ENCODE results near the gene BMP8B. TPM values are rescaled to one million over a fixed set of nuclear protein-coding genes. Genes with fewer than 3 reads are reported as not detected.
"Not testable (repeated sequence)": the region's sequence is repeated elsewhere in the genome, so short reads cannot be mapped to it uniquely, and the experiment has no call there.

BMP8B gene
- total RNA-seq, 1 donor from 2014 or later: 1.3 TPM

GRCh38 chr1:39833121-39833520 is 44.5 kb upstream of the BMP8B start:
- Histone ChIP-seq H3K36me3 (ENCODE audit: control insufficient read depth, insufficient read depth, low read length) (no peaks in the 10 kb centered on the region), H3K4me3 (ENCODE audit: low read depth, low read length) (no peak overlapping the region), H3K27me3 (ENCODE audit: control insufficient read depth, insufficient read depth, low read length) (no peaks in the 10 kb centered on the region)
- FAIRE-seq: no peak
- TF ChIP-seq, protein P1, sequence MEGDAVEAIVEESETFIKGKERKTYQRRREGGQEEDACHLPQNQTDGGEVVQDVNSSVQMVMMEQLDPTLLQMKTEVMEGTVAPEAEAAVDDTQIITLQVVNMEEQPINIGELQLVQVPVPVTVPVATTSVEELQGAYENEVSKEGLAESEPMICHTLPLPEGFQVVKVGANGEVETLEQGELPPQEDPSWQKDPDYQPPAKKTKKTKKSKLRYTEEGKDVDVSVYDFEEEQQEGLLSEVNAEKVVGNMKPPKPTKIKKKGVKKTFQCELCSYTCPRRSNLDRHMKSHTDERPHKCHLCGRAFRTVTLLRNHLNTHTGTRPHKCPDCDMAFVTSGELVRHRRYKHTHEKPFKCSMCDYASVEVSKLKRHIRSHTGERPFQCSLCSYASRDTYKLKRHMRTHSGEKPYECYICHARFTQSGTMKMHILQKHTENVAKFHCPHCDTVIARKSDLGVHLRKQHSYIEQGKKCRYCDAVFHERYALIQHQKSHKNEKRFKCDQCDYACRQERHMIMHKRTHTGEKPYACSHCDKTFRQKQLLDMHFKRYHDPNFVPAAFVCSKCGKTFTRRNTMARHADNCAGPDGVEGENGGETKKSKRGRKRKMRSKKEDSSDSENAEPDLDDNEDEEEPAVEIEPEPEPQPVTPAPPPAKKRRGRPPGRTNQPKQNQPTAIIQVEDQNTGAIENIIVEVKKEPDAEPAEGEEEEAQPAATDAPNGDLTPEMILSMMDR (IDR thresholded peaks at IDR 0.05; ENCODE audit: insufficient read depth, low read length, severe bottlenecking): no peak
- no peak for DNase-seq (ENCODE audit: low read depth)

GRCh38 chr1:39832294-39832693 is 43.6 kb upstream of the BMP8B start:
- FAIRE-seq (no peak), DNase-seq (ENCODE audit: low read depth) (no peak)
- Histone ChIP-seq H3K4me3 (ENCODE audit: low read depth, low read length) (no peak overlapping the region), H3K27me3 (ENCODE audit: control insufficient read depth, insufficient read depth, low read length) (no peaks in the 10 kb centered on the region), H3K36me3 (ENCODE audit: control insufficient read depth, insufficient read depth, low read length) (no peaks in the 10 kb centered on the region)
- TF ChIP-seq, protein P1 (IDR thresholded peaks at IDR 0.05; ENCODE audit: insufficient read depth, low read length, severe bottlenecking): no peak

DNA sequence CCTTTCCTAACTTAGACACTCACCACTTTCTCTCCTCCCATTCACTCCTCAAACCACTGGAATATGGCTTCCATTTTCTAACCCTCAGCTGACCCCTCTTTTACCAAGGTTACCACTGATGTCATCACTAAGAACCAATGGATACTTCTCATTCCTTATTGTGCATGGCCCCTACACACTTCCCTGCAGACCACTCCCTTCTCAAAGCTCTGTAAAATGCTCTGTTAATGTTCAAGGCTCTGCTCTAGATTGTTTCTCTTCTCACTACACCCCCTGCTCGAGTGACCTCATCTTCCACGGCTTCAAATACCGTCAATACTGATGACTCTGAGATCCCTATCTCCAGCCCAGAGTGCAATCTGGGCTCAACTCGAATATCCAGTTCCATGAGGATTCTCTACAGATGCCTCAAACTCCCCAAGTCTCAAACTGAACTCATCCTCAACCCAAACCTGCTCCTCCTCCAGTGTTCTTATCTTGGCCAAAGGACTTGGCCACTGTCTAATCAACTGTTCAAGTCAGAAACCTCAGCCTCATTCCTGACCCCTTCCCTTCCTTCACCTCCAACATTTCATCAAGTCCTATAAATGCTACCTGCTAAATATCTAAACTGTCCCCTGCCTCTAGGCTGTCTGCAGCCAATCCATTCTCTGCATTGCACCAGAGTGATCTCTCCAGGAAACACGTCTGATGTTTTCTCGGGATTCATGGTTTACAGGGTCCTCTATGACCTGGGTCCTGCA is 41.3 kb upstream of the BMP8B start:
- no peaks in the 10 kb centered on the region for H3K36me3 ChIP-seq (ENCODE audit: control insufficient read depth, insufficient read depth, low read length)
- FAIRE-seq (no peak), DNase-seq (ENCODE audit: low read depth) (peak; percentile 41)
- H3K4me3 ChIP-seq (ENCODE audit: low read depth, low read length): no peak overlapping the region
- H3K27me3 ChIP-seq (ENCODE audit: control insufficient read depth, insufficient read depth, low read length): no peaks in the 10 kb centered on the region
- TF ChIP-seq, protein P1 (IDR thresholded peaks at IDR 0.05; ENCODE audit: insufficient read depth, low read length, severe bottlenecking): no peak

DNA sequence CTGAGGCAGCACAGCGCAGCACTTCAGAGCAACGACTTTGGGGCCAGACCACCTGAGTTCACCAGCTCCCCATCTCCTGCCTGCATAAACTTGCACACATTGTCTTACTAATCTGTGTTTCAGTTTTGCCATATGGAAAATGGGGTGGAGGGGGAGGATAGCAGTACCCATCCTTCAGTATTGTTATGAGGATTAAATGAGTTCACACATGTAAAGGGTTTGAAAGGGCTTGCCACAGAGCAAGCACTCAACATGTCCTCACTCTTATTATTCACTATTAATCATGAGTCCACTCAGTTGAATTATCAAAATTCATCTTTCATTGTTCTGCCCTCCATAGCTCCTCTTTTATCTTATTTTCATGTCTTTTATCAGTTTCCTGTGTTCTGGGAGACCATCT is 40.1 kb upstream of the BMP8B start:
- TF ChIP-seq, protein P1 (IDR thresholded peaks at IDR 0.05; ENCODE audit: insufficient read depth, low read length, severe bottlenecking): no peak
- H3K4me3 ChIP-seq (ENCODE audit: low read depth, low read length): no peak overlapping the region
- DNase-seq (ENCODE audit: low read depth) (peak; percentile 75), FAIRE-seq (no peak)
- no peaks in the 10 kb centered on the region for H3K27me3 ChIP-seq (ENCODE audit: control insufficient read depth, insufficient read depth, low read length)
- no peaks in the 10 kb centered on the region for H3K36me3 ChIP-seq (ENCODE audit: control insufficient read depth, insufficient read depth, low read length)

GRCh38 chr1:39828255-39828654 is 39.6 kb upstream of the BMP8B start:
- FAIRE-seq; H3K27me3 ChIP-seq (ENCODE audit: control insufficient read depth, insufficient read depth, low read length); H3K4me3 ChIP-seq (ENCODE audit: low read depth, low read length); H3K36me3 ChIP-seq (ENCODE audit: control insufficient read depth, insufficient read depth, low read length); DNase-seq (ENCODE audit: low read depth): not testable (repeated sequence)

DNA sequence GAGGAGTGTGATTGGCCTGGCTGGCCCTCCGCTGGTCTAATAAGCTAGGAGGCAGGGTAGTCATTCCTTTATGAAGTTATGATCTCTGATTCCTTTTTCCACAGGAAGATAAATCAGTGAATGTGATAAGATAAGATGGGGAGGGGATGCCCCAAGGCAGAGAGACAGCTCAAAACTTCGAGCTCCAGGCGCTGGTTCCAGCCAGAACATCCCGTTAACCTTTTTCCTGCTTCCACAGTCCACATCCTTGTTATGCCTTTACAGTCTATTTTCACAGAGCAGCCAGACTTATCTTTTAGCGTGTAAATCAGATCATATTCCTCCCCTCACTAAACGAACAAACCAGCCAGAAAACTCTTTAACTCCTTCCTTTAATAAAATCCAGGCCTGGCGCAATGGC is 38.5 kb upstream of the BMP8B start:
- Histone ChIP-seq H3K27me3 (ENCODE audit: control insufficient read depth, insufficient read depth, low read length) (no peaks in the 10 kb centered on the region), H3K4me3 (ENCODE audit: low read depth, low read length) (no peak overlapping the region), H3K36me3 (ENCODE audit: control insufficient read depth, insufficient read depth, low read length) (no peaks in the 10 kb centered on the region)
- DNase-seq (ENCODE audit: low read depth) (no peak), FAIRE-seq (no peak)
- TF ChIP-seq, protein P1 (IDR thresholded peaks at IDR 0.05; ENCODE audit: insufficient read depth, low read length, severe bottlenecking): no peak
